GM19468 (cell line): ENCODE data around the gene KCNQ1.
A peak's percentile ranks its signal among the peaks of the same experiment; 100 is the strongest.

ENCODE experiments used
- ATAC-seq: cut with Tn5 transposase; IDR thresholded peaks from one replicate; pipeline ENCODE4 v1.9.1; 2021; ENCODE audit warnings: mild to moderate bottlenecking, moderate library complexity, moderate number of reproducible peaks; ENCODE audit not compliant: unreplicated experiment; ENCODE audit errors: extremely low read depth

KCNQ1 gene

DNA sequence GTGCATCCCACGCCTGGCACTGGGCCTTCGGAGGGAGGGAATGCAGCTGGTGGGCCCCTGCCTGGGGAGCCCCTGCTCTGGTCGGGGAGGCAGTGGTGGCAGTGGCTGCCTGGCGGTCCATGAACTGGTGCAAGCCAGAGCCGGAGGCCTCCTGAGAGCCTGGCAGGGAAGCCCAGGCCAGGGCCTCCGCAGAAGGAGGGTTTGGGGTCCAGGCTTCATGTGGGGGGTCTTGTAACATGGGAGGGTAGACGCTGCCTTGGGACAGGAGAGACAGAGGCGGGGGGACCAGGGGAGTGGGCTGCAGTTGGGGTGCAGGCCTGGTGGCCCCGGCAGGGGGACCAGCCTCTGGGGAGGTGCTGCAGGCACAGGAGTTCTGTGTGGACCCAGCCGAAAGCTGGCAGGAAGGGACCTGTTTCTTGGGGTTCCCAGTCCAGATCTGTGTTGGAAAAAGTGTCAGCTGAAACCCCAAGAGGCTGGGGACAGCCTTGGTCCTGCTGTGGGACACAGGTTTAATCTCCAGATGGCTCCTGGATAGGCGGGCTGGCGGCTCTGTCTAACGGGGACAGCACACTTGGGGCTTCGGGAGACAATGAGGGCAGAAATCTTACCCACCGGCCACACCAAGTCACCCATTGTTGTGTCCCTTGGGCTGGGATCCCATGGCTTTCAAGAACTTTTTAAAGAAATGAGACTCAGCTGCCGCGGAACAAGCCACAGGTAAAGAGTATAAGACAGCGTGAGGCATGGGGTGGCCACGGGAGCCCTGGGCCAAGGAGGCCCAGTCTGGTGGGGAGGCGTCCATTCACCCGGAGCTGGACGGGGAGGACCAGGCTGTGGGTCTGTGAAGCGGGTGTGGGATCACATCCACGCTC, 73.5 kb downstream of the KCNQ1 start:
- ATAC-seq: no peak

DNA sequence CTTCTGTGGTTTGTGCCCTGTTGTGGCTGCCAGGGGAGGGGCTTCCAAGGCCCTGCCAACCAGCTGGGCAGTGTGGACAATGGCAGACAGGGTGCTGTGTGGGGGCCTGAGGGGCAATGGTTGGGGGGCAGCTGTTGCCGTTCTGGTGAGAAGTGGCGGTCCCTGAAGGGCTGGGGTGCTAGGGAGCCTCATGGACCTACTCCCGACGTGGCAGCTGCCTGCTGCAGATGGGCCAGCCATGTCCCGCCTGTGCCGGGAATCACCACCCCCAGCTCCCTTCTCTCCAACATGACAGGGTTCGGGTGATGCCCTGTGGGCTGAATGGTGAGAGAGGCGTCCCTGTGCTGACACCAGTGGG, 74.2 kb downstream of the KCNQ1 start:
- ATAC-seq: no peak

DNA sequence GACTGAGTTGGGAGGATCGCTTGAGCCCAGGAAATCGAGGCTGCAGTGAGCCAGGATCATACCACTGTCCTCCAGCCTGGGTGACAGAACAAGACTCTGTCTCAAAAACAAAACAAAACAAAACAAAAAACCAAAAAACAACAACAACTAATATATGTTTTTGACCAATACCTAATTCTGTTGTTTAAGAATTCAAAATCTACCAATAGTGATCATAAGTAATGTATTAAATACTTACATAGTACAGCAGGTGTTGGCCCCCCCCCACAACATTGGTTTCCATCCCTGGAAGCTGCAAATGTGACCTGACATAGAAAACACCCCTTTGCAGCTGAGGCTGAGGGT, 74.7 kb downstream of the KCNQ1 start:
- no peak for ATAC-seq

- ATAC-seq: no peak
Measured at GRCh38 chr11:2519862-2520735, 75.3 kb downstream of the KCNQ1 start.

DNA sequence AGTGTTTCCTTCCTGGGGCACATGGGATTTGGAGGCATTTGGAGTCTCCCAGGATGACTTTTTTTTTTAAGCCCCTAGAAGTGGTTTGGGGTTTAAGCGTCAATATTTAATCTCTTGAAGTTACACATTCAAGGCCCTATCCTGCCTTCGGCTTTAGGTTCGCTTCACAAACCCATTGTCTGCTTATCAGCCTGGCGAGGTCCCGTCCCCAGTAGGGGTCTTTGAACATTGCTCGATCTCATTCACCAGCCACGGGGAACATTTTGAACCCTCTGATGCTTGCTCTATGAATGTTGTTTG, 75.9 kb downstream of the KCNQ1 start:
- ATAC-seq: no peak

DNA sequence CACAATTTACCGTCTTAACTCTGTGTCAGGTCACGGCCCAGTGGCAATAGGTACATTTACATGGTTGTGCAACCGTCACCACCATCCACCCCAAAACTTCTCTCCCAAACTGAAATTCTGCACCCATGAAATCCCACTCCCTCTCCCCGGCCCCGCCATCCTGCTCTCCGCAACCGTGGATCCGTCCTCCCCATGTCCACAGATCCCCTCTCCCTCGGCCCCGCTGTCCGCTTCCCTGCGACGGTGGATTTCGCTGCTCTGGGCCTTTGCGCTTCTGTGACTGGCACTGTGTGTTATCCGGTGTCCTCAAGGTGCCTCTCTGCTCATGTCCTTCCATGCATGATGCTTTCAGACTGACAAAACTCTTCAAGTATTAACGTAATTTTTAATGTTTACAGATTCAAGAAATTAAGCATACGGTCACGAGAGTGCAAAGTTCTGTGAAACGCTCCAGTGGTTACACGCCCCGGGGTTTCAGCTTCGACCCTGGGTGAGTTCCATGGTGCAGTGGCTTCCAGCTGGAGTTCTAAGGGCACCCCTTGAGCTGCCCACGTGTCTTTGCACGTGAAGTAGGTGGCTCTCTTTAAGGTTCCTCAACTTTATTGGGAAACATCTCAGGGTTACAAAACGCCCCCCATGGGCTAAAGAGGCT, 76.4 kb downstream of the KCNQ1 start:
- ATAC-seq: no peak

GRCh38 chr11:2521733-2522630, 77.2 kb downstream of the KCNQ1 start:
- no peak for ATAC-seq

GRCh38 chr11:2522631-2523255, 77.9 kb downstream of the KCNQ1 start:
- no peak for ATAC-seq

- no peak for ATAC-seq
Measured at GRCh38 chr11:2523821-2524391, 79.1 kb downstream of the KCNQ1 start.

DNA sequence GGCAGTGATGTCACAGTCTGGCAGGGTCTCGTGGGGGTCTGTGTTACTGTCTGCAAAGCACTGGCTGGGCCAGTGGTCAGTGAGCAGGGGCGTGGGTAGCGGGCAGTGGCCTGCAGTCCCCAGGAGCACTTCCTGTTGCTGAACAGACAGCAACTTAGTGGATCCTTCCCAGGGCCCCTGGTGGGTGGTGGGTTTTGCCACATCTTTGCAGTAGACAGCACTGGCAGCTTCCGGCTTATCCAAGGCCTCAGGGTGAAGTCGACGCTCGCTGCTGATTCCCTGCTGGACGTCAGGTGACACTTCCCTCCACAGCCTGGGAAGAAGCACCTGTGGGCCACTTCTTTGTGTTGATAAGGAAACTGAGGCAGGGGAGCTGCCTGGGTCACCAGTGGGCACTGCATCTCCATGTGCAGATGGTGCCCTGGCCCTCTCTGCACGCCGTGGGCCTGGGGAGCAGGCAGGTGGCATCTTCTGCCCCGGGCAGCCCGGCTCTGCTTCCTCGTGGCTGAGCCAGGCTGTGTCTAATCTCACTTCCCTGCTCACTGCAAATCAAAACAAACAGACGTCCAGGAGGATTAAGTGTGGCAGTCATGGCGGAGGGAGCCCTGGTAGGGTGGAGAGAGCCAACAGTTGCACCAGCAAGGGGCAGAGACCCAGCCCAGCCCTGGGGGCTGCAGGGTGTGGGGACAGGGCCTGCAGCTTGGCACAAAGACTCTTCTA, 79.8 kb downstream of the KCNQ1 start:
- no peak for ATAC-seq

- no peak for ATAC-seq
Measured at GRCh38 chr11:2525166-2525861, 80.5 kb downstream of the KCNQ1 start.

DNA sequence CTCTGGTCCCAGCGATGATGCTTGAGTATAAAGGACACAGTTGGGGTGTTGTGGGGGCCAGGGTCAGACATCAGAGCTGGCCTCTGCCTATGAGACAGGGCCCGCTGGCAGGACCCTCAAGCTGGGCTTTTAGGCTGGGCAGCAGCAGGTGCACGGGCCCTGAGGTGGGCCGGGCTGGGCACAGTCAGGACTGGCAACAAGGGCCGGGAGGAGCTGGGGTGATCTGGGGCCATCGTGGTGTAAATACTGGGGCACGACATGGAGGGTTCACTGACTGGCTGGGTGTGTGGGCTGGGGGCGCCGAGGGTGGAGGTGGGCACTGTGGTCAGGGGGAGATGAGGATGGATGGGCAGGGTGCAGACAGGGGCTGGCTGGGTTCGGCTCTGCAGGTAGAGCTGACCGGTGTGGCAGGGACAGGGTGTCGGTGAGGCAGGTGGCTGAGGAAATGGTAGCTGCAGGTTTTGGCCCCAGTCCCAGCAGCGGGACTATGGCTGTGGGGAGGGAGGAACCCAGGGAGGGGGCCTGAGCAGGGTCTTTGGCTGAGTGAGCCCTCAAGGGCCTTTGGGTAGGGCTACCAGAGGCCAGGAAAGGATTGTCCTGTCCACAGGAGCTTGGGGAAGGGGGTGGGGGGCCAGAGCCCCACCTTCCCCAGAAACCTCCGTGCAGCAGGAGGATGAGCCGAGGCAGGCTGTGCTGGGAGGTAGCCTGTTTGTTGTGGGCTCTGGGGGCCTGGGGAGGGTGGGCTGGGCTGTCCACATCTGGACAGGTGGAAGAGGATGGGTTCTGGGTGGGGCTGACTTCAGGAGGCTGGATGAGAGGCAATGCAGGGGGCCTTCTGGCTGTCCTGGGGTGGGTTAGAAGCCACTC, 81.4 kb downstream of the KCNQ1 start:
- ATAC-seq: no peak

GRCh38 chr11:2526808-2527381, 82.1 kb downstream of the KCNQ1 start:
- ATAC-seq: peak; percentile 66

GRCh38 chr11:2527621-2528291, 82.9 kb downstream of the KCNQ1 start:
- ATAC-seq: no peak

GRCh38 chr11:2528301-2529050, 83.7 kb downstream of the KCNQ1 start:
- ATAC-seq: no peak

GRCh38 chr11:2529173-2529572, 84.4 kb downstream of the KCNQ1 start:
- no peak for ATAC-seq
